Activated naive CD4-positive, alpha-beta T cell treated with anti-CD3 and anti-CD28 coated beads, Interleukin-2, amount 50 U/mL, for 72 hours (primary cell): ENCODE data around the gene ECD. TPM values are rescaled to one million over a fixed set of nuclear protein-coding genes. Genes with fewer than 3 reads are reported as not detected.
A peak's percentile ranks its signal among the peaks of the same experiment; 100 is the strongest.
"Not testable (repeated sequence)": the region's sequence is repeated elsewhere in the genome, so short reads cannot be mapped to it uniquely, and the experiment has no call there.

Experiments used
- ATAC-seq, 2 donors: fragments of 150-1000 bp; cut with Tn5 transposase; 2 replicates each; pipeline ENCODE4 v1.10.0; 2021; ENCODE audit warnings: mild to moderate bottlenecking in 2 of 2, moderate library complexity in 2 of 2
- DNase-seq, 2 donors: peaks; one replicate each; pipeline ENCODE4 v3.0.0; 2021 to 2022; ENCODE audit warnings: low spot score in 2 of 2
- H3K27ac Mint-ChIP-seq, 2 donors: one replicate each; pipeline ENCODE4 v1.8.0; 2022; ENCODE audit warnings: mild to moderate bottlenecking in 2 of 2, mixed read lengths in 2 of 2
- H3K36me3 Mint-ChIP-seq, 2 donors: one replicate each; pipeline ENCODE4 v1.8.0; 2022; ENCODE audit warnings: mixed read lengths in 2 of 2
- H3K9me3 Mint-ChIP-seq, 2 donors: one replicate each; pipeline ENCODE4 v1.8.0; 2022; ENCODE audit warnings: mixed read lengths in 2 of 2
- total RNA-seq, 2 donors: library from RNA; stranded (reverse); gene quantifications; one replicate each; pipeline ENCODE4 v1.2.3, GENCODE V29; 2022

ECD gene
- total RNA-seq, 2 donors from 2014 or later: 31.7 to 39.6 TPM

DNA sequence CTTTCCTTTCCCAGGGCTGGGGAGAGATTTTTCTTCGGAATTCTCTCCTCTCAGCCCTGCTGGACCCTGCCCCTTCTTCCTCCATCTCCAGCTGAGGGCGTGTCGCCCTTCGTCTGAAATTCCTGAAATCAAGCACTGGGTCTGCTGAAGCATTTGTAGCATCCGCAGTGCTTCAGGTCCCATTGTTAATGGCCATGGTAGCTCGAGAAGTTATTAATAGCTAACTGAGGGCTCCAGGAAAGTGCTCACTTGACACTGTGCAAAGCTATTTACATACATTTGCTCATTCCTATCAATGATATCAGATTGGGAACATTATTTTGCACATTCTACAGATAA lies 626 bp upstream of the ECD start:
- DNase-seq (no peak), ATAC-seq (no peak)
- peak overlapping the region; percentile 84 to 97 for H3K27ac Mint-ChIP-seq
- no peaks in the 10 kb centered on the region for H3K9me3 Mint-ChIP-seq
- peaks cover 22 to 23% of the 10 kb centered on the region in 2 donors for H3K36me3 Mint-ChIP-seq

DNA sequence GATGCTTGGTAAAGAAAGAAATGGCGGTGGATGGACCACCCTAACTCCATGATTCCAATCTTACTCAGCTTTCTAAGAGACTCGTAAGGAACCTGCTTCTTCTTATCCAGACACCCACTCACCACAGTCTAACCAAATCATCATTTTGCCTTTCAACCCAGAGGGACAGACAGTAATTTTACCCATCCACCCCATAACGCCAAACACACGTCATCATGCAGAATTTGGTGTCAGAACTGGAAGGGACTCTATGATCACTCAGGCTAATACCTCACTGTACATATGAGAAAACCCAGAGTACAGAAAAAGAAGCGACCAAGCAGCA lies 388 bp downstream of the ECD start:
- Mint-ChIP-seq H3K9me3 (no peaks in the 10 kb centered on the region), H3K27ac (peak overlapping the region; percentile 97 to 98), H3K36me3 (peaks cover 22 to 29% of the 10 kb centered on the region in 2 donors)
- ATAC-seq (peak; percentile 6 to 19), DNase-seq (peak in 1 of 2 donors; percentile 6)

DNA sequence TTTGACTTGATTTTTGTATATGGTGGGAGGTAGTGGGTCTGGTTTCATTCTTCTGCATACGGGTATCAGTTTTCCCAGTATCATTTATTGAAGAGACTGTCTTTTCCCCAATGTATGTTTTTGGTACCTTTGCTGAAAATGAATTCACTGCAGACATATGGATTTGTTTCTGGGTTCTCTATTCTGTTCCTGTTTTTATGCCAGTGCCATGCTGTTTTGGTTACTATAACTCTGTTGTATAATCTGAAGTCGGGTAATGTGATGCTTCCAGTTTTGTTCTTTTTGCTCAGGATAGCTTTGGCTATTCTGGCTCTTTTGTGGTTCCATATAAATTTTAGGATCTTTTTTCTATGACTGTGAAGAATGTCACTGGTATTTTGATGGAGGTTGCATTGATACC lies 836 bp downstream of the ECD start:
- Mint-ChIP-seq H3K27ac (peak overlapping the region; percentile 97 to 98), H3K9me3 (no peaks in the 10 kb centered on the region), H3K36me3 (peaks cover 22 to 32% of the 10 kb centered on the region in 2 donors)
- no peak for DNase-seq
- ATAC-seq: no peak

DNA sequence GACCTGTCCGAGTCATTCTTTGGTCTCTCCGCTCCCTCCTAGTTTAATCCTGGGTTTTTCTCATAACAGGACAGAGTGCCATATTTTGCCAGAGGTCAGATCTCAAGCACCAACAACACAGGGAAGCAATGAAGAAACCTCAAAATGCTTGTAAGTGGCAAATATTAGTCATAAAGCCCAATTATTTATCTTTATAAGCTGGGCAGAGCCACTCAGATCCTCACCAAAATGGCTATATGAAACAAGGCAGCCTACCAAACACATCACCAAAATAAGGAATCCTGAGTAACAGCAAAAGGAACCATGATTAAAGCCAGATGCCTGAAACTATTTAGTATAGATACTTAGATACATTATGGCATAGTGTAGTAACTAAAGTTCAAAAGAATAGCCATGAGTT lies 4.7 kb downstream of the ECD start:
- no peak for ATAC-seq
- peaks cover 18 to 36% of the 10 kb centered on the region in 2 donors for H3K36me3 Mint-ChIP-seq
- H3K9me3 Mint-ChIP-seq: no peaks in the 10 kb centered on the region
- DNase-seq: no peak
- H3K27ac Mint-ChIP-seq: peak overlapping the region in 1 of 2 donors; percentile 26

DNA sequence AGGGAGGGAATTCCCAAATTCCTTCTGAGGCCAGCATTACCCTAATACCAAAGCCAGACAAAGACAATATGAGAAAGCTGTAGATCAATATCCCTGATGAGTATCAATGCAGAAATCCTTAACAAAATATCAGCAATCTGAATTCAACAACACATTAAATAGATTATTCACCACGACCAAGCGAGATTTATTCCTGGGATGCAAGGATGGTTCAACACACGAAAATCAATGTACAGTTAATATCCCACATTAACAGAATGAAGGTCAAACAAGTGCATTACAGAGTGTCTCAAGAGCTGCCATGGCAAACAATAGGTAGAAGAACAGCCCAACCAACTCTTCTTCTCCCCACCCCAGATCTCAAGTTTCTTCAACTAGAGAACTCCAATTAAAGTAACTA lies 6.1 kb downstream of the ECD start:
- Mint-ChIP-seq H3K9me3 (no peaks in the 10 kb centered on the region), H3K36me3 (peaks cover 5 to 22% of the 10 kb centered on the region in 2 donors), H3K27ac (peak overlapping the region in 1 of 2 donors; percentile 48)
- ATAC-seq: no peak
- no peak for DNase-seq

DNA sequence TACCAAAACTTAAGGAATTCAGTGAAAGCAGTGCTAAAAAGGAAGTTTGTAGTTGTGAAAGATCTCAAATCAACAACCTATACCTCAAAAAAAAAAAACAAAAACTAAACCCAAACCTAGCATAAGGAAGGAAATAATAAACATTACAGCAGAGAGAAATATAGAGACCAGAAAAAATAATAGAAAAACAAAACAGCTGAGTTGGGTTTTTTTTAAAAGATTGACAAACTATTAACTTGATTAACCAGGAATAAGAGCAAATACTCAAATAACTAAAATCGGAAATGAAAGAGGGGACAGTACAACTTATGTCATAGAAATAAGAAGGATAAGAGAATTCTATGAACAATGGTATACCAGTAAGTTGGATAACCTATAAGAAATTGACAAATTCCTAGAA lies 6.7 kb downstream of the ECD start:
- Mint-ChIP-seq H3K27ac (peak overlapping the region in 1 of 2 donors; percentile 48), H3K36me3 (peaks cover 3 to 18% of the 10 kb centered on the region in 2 donors), H3K9me3 (no peaks in the 10 kb centered on the region)
- DNase-seq (no peak), ATAC-seq (no peak)

DNA sequence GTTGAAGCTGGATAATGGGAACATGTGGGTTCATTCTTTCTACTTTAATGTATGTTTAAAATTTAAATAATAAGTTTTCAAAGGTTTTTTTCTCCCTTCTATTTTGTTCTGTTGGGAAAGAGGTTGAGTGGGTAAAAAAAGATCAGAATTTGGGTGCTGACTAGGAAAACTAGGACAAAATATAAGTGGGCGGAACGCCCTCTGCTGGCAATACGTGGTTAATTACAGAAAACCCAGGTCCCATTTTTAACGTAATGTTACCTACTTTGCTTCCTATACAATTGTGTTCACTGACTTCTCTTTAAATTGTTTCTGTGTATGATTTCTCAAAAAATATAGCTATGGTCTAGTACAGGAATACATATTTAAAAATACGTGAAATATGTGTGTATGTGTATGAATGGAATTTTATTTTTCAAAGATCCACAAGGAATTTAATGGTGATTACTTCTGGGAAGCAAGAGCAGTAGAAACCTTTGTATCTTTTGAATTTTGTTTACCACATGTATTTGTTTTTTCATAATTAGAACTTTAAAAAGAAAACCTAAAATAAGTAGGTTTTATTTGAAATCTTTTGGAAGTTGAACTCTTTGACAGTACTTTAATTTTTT lies 8.7 kb downstream of the ECD start:
- Mint-ChIP-seq H3K36me3 (peaks cover 0 to 12% of the 10 kb centered on the region in 2 donors), H3K27ac (no peak overlapping the region)
- ATAC-seq: peak in 1 of 2 donors; percentile 53

DNA sequence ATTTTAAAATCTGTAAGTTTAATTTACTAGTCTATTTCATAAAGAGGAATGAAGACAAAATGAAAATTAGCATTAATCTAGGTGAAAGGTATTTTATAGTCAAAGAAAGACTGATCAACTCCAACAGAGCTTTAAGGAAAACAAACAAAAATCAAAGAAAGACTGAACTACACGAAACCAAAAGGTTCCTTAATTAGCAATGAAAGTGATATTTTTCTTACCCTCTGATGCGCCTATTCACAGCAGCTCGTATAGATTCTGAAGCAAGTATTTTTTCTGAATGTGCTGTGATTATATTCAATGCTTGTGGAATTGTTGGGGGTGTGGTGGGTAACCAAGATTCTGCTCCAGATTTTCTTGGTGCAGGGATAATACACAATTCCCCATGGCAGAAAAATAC lies 11.8 kb downstream of the ECD start:
- H3K9me3 Mint-ChIP-seq: no peaks in the 10 kb centered on the region
- ATAC-seq (no peak), DNase-seq (no peak)
- no peak overlapping the region for H3K27ac Mint-ChIP-seq
- H3K36me3 Mint-ChIP-seq: peaks cover 5 to 13% of the 10 kb centered on the region in 2 donors

More for the DNA sequence above, 8.7 kb downstream of the ECD start:
- DNase-seq: peak in 1 of 2 donors; percentile 51
- H3K9me3 Mint-ChIP-seq: no peaks in the 10 kb centered on the region

DNA sequence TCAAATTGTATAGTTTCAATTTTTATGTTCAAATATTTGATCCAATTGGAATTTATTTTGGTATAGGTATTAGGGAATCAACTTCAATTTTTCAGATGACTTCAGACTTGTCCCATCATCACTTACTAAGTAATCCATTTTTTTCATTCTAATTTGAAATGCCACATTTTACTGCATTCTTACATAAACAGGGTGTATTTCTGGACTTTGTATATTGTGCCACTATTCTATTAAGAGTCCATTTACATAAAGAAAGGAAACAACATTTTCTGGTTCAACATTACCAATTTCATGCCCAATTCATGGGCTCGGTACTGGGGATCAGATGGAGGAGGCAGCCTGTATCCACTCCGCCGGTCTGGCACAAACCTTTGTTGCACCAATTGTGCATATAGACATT lies 15.8 kb downstream of the ECD start:
- no peak for DNase-seq
- no peak for ATAC-seq
- Mint-ChIP-seq H3K36me3 (peaks cover 5 to 20% of the 10 kb centered on the region in 2 donors), H3K9me3 (no peaks in the 10 kb centered on the region), H3K27ac (no peak overlapping the region)

DNA sequence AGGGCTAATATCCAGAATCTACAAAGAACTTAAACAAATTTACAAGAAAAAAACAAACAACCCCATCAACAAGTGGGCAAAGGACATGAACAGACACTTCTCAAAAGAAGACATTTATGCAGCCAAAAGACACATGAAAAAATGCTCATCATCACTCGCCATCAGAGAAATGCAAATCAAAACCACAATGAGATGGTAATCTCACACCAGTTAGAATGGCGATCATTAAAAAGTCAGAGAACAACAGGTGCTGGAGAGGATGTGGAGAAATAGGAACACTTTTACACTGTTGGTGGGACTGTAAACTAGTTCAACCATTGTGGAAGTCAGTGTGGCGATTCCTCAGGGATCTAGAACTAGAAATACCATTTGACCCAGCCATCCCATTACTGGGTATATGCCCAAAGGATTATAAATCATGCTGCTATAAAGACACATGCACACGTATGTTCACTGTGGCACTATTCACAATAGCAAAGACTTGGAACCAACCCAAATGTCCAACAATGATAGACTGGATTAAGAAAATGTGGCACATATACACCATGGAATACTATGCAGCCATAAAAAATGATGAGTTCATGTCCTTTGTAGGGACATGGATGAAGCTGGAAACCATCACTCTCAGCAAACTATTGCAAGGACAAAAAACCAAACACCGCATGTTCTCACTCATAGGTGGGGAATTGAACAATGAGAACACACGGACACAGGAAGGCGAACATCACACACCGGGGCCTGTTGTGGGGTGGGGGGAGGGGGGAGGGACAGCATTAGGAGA lies 17.0 kb downstream of the ECD start:
- peaks cover 5 to 20% of the 10 kb centered on the region in 2 donors for H3K36me3 Mint-ChIP-seq
- H3K9me3 Mint-ChIP-seq, H3K27ac Mint-ChIP-seq, ATAC-seq, DNase-seq: not testable (repeated sequence)

DNA sequence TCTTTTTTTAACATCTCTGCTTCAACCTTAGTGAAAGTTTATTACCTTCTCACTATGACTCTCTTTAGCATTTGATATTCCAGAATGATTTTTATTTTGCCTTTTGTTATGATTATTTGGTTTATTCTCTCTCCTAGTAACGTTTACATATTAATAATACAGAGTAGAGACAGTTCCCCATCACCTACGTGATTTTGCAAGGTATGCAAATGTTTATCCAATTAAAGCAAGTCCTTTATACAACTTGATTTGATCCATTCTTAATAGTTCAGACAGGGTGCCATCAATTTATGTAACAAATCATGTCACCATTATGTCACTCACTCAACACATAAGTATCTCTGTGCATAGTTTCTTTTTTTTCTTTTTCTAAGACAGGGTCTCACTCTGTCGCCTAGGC lies 26.2 kb downstream of the ECD start:
- H3K27ac Mint-ChIP-seq: no peak overlapping the region
- no peaks in the 10 kb centered on the region for H3K9me3 Mint-ChIP-seq
- H3K36me3 Mint-ChIP-seq: no peaks in the 10 kb centered on the region
- ATAC-seq: no peak
- no peak for DNase-seq

DNA sequence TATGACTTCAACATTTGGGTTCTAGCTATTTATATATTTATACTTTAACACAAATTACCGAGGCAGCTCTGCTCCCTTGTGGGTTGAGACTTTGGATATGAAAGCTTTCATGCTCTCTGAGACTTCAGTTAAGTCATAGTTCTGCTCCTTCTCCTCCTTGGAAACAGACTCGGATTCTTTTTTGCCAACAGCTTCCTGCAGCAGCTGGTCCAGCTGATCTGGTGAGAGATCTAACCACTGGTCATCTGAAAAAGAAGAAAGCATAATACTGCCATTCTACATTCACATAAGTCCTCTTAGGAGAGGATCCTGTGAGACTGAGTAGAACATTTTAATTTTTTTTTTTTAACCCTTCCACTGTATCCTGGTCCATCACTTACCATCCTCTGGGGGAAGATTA lies 28.6 kb downstream of the ECD start:
- Mint-ChIP-seq H3K27ac (peak overlapping the region in 1 of 2 donors; percentile 92), H3K9me3 (no peaks in the 10 kb centered on the region), H3K36me3 (peaks cover 0 to 4% of the 10 kb centered on the region in 2 donors)
- DNase-seq (no peak), ATAC-seq (no peak)

DNA sequence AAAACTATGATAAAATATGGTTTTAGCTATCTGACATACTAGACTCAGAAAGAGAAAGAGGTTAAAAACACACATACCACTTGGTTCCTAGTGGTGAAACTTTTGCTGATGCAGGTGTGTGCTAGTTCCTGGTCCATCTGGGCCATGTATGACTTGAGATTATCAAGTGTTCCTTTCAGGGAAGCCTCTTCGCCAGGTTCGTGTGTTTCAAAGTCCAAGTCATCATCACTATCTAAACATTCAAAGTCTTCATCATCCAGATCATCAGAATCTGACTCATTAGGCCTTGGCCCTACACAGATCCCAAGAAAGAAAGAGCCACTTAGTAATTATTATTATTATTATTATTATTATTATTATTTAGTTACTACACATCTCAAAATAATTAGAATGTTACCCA lies 31.2 kb downstream of the ECD start:
- no peak for DNase-seq
- no peak for ATAC-seq
- Mint-ChIP-seq H3K36me3 (peaks cover 0 to 8% of the 10 kb centered on the region in 2 donors), H3K27ac (no peak overlapping the region), H3K9me3 (no peaks in the 10 kb centered on the region)

DNA sequence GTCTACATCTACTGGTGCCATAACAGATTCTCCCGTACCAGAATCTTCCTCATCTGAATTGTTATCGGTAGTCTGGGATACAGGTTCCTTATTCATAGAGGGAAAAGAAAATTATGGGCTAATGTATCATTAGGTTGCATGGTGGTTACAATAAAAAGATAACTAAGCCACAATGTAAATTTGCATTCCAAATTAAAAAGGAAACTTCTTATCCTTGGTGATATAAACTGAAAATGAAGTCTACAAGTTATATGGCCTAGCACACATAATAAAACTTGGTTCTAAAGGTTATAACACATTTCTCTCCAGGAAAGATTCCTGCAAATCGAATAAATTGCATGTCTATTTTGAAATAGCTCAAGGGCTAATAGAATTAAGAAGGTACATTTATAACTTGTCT lies 33.1 kb downstream of the ECD start:
- DNase-seq (no peak), ATAC-seq (no peak)
- peaks cover 0 to 8% of the 10 kb centered on the region in 2 donors for H3K36me3 Mint-ChIP-seq
- H3K9me3 Mint-ChIP-seq: no peaks in the 10 kb centered on the region
- H3K27ac Mint-ChIP-seq: no peak overlapping the region

DNA sequence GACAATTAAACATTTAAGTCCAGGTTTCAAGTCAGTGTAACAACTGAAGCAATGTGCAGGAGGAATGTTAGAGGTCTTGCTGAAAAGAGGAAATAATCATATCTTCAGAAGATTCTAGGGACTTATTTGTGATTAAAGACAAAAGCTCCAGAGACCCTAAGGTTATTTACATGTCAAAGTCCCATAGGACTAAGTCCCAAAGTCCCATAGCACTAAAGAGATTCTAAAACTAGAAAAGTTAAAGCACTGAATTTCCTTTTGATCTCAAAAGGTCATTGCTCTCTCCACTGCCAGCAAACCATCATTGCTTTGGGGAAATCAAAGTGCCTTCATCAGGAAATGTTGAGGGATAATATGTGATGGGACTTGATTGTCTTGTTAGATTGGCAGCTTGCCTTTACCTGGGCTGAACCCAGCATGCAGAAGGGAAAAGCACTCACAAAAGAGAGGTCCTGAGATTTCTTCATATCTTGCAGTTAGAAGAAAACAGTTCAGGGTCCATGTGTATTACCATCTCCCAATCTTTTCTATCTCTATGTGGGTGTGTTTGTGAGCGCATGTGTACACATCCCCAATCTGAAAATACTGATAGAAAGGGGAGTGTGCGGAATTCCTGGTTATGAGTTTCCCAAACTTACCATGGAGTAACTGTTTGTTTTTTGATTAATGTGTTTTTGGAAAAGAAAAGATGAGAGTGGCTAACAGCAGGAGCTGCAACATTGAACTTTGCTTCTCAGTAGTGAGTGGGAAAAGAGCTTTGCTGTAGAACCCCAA lies 35.7 kb downstream of the ECD start:
- Mint-ChIP-seq H3K9me3 (no peaks in the 10 kb centered on the region), H3K27ac (peak overlapping the region in 1 of 2 donors; percentile 12), H3K36me3 (peaks cover 0 to 8% of the 10 kb centered on the region in 2 donors)
- ATAC-seq: no peak
- no peak for DNase-seq

DNA sequence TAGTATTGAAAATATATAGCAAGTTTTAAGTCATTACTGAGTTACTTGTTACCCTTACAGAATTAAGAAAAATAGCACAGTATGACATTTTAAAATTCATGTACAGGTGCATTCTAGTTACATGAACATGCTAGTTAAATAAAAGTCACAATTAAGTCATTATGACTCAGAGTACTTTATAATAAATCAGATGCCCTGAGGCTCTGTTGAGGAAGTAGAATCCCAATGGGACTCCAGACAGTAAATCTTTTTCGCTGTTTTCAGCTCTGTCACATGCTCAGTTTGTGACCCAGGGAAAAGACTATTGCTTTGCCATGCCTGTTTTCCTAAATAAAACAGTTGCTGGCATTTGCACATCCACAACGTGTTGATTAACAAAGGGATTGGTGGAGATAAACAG lies 36.5 kb downstream of the ECD start:
- H3K36me3 Mint-ChIP-seq: peaks cover 0 to 8% of the 10 kb centered on the region in 2 donors
- no peaks in the 10 kb centered on the region for H3K9me3 Mint-ChIP-seq
- DNase-seq: no peak
- no peak overlapping the region for H3K27ac Mint-ChIP-seq
- no peak for ATAC-seq

DNA sequence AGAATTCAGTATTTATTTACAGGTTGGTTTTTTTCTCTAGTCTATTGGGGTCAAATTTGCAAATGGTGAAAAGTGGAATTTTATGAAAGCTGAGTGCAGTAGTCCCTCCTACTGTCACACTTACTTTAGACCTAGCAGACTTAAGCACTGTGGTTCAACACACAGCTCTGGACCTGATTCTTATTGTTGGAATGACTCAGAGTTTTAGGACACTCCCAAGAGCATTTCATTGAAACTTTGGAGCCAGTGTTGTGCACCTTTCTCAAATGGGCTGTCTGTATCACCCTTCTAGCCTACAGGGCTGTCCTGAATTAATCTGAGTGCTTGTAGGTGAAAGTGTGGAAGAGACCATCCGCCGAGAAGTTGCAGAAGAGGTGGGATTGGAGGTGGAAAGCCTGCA lies 41.5 kb downstream of the ECD start:
- H3K9me3 Mint-ChIP-seq: no peaks in the 10 kb centered on the region
- no peak for ATAC-seq
- no peaks in the 10 kb centered on the region for H3K36me3 Mint-ChIP-seq
- DNase-seq: no peak
- no peak overlapping the region for H3K27ac Mint-ChIP-seq
